Psoas muscle (tissue), 8 donors: ENCODE data around the gene PPM1H. TPM values are rescaled to one million over a fixed set of nuclear protein-coding genes. Genes with fewer than 3 reads are reported as not detected.

Experiments
- ATAC-seq, 4 donors: fragments of 200-7000 bp; cut with Tn5 transposase; one replicate each; pipeline ENCODE4 v1.9.1; 2020; ENCODE audit warnings: moderate library complexity in 3 of 4, mild to moderate bottlenecking in 2 of 4
- DNase-seq, 2 donors: peaks; one replicate each; pipeline ENCODE4 v3.0.0-alpha.2; 2020
- H3K27ac ChIP-seq: fragments of 200-600 bp; one replicate; pipeline ENCODE4 v1.8.0; 2022
- H3K27me3 ChIP-seq, 3 donors: fragments of 200-600 bp in 1 of 3; one replicate each; pipeline versions ENCODE4 v1.6.1 to v1.8.0; 2013 to 2022; ENCODE audit warnings: low read length in 2 of 3, mild to moderate bottlenecking in 2 of 3, moderate library complexity in 1 of 3; ENCODE audit not compliant: insufficient read depth in 3 of 3
- H3K36me3 ChIP-seq, 2 donors: fragments of 200-600 bp in 1 of 2; one replicate each; pipeline versions ENCODE4 v1.6.1 to v1.8.0; 2013 to 2022; ENCODE audit warnings: low read depth in 1 of 2, mild to moderate bottlenecking in 1 of 2, moderate library complexity in 1 of 2; ENCODE audit not compliant: insufficient read depth in 1 of 2
- H3K4me1 ChIP-seq: fragments of 200-600 bp; one replicate; pipeline ENCODE4 v1.8.0; 2022
- H3K4me3 ChIP-seq: fragments of 200-600 bp; one replicate; pipeline ENCODE4 v1.8.0; 2022; ENCODE audit warnings: mild to moderate bottlenecking
- H3K9me3 ChIP-seq: fragments of 200-600 bp; one replicate; pipeline ENCODE4 v1.8.0; 2022
- CTCF ChIP-seq: fragments of 200-600 bp; IDR thresholded peaks from one replicate; pipeline ENCODE4 v1.8.0; 2022; ENCODE audit warnings: antibody characterized with exemption
- WGBS, 3 donors: extraction: QIAGEN DNeasy Blood & Tissue Kit; methylation state at CpG; one replicate each; pipeline versions ENCODE4 v1.1.6 to v1.1.7; 2013; 5-methylcytosine and 5-hydroxymethylcytosine counted together
- intact Hi-C, 2 donors: fragments of 100-400 bp; cut with DNase I; formaldehyde crosslinking; loops; one replicate each; pipeline versions ENCODE4 v1.11.0 to v1.14.2; 2022
- polyA plus RNA-seq, 3 donors: library from polyadenylated mRNA; stranded (reverse); fragments of 200-250 nt; gene quantifications; one replicate each; pipeline ENCODE4 v1.2.3, GENCODE V29; 2013
- total RNA-seq, 4 donors: library from RNA; stranded (reverse); fragmentation: NEBNext Ultra II Directional in 2 of 4; extraction: Animal tissue kit (Norgen Biotek cat#: 25700) in 2 of 4; gene quantifications; one replicate each; pipeline versions ENCODE4 v1.2.1 to v1.2.4, GENCODE V29; 2021 to 2023
- donor health status: healthy with polysubstance abuse.
- donor health status: DM: no; HTN: no; CAD: no; lungs with moderate emphysema.
- donor health status: Bipolar disorder and iron deficiency.
- donor health status: healthy.
- donor health status: DM: yes; HTN: yes; CAD: no.
- donor health status: DM: no; HTN: no; CAD: no.
- donor health status: DM: no; HTN: no; CAD: no.
- donor health status: DM: yes; HTN: yes; CAD: no.

PPM1H gene
- total and polyA plus RNA-seq, 7 donors, result 0.65 to 4.3 (median 1.8) TPM

GRCh38 chr12:62787611-62788010, 147.3 kb downstream of the PPM1H start:
- Histone ChIP-seq H3K4me3 (no peak overlapping the region), H3K9me3 (no peaks in the 10 kb centered on the region), H3K36me3 (no peaks in the 10 kb centered on the region), H3K27me3 (no peaks in the 10 kb centered on the region), H3K4me1 (peaks cover 4% of the 10 kb centered on the region), H3K27ac (no peak overlapping the region)
- ATAC-seq (no peak), DNase-seq (no peak)
- 28 to 37% (median 33%) methylated on average over 4 of the region's 4 CpGs for WGBS, 3 donors
- intact Hi-C loops, result no loop called here
- no peak for TF ChIP-seq CTCF

- peak overlapping the region; percentile 70 for H3K27ac ChIP-seq
- ATAC-seq, result no peak
These were observed 147.9 kb downstream of the PPM1H start for GRCh38 chr12:62787023-62787422.

GRCh38 chr12:62785941-62786559, 148.9 kb downstream of the PPM1H start:
- 45 to 52% (median 46%) methylated on average over 8 of the region's 8 CpGs for WGBS, 3 donors
- intact Hi-C loops, result no loop called here
- Histone ChIP-seq H3K27ac (peak overlapping the region; percentile 70), H3K9me3 (no peaks in the 10 kb centered on the region), H3K27me3 (no peaks in the 10 kb centered on the region), H3K4me1 (no peaks in the 10 kb centered on the region), H3K36me3 (no peaks in the 10 kb centered on the region), H3K4me3 (no peak overlapping the region)
- TF ChIP-seq CTCF, result no peak
- peak; percentile 43 to 60 for DNase-seq
- ATAC-seq, result peak; percentile 23 to 67 (median 64)

More at GRCh38 chr12:62787023-62787422, 147.9 kb downstream of the PPM1H start:
- intact Hi-C loops, result no loop called here
- Histone ChIP-seq H3K4me1 (no peaks in the 10 kb centered on the region), H3K9me3 (no peaks in the 10 kb centered on the region), H3K27me3 (no peaks in the 10 kb centered on the region), H3K4me3 (no peak overlapping the region), H3K36me3 (no peaks in the 10 kb centered on the region)
- no peak for DNase-seq
- WGBS, 3 donors, result 79 to 82% (median 82%) methylated on average over 6 of the region's 6 CpGs
- no peak for TF ChIP-seq CTCF

GRCh38 chr12:62784576-62784975, 150.4 kb downstream of the PPM1H start:
- WGBS, 3 donors, result 51 to 63% (median 58%) methylated on average over 4 of the region's 4 CpGs
- DNase-seq (no peak), ATAC-seq (no peak)
- intact Hi-C loops, result no loop called here
- no peaks in the 10 kb centered on the region for H3K4me1 ChIP-seq
- no peaks in the 10 kb centered on the region for H3K9me3 ChIP-seq
- no peaks in the 10 kb centered on the region for H3K36me3 ChIP-seq
- H3K4me3 ChIP-seq, result no peak overlapping the region
- H3K27ac ChIP-seq, result no peak overlapping the region
- H3K27me3 ChIP-seq, result no peaks in the 10 kb centered on the region
- TF ChIP-seq CTCF, result no peak

- no peak for TF ChIP-seq CTCF
- DNase-seq, result no peak
- no peaks in the 10 kb centered on the region for H3K27me3 ChIP-seq
- H3K9me3 ChIP-seq, result no peaks in the 10 kb centered on the region
- H3K27ac ChIP-seq, result no peak overlapping the region
- 81 to 83% (median 82%) methylated on average over 6 of the region's 6 CpGs for WGBS, 3 donors
- intact Hi-C loops, result no loop called here
- H3K4me1 ChIP-seq, result no peaks in the 10 kb centered on the region
- H3K4me3 ChIP-seq, result no peak overlapping the region
- no peaks in the 10 kb centered on the region for H3K36me3 ChIP-seq
- no peak for ATAC-seq
These were observed 151.1 kb downstream of the PPM1H start for GRCh38 chr12:62783881-62784280.
